ENCODE measurements around the gene BBS12.

Gene BBS12

GRCh38 chr4:122716825-122717448 is 15.6 kb upstream of the BBS12 start:
- DNase-seq = no peak

DNA sequence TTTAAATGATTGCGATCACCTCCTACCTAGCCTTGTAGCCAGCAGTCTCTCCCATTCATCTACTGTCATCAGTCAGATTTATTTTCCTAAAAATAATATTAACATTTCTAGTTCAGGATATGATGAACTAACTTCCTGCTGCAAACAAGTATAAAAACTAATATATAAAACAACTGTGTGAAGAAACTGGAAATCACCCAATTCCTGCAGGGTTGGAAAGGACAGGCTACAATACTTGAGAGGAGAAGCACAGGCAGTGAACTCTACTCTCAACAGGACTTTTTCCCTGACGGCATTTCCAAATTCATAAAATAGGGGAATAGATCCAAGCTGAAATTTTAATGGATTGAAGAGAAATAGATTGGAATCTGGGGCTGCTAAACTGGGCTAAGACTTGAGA is 14.2 kb upstream of the BBS12 start:
- DNase-seq = no peak

DNA sequence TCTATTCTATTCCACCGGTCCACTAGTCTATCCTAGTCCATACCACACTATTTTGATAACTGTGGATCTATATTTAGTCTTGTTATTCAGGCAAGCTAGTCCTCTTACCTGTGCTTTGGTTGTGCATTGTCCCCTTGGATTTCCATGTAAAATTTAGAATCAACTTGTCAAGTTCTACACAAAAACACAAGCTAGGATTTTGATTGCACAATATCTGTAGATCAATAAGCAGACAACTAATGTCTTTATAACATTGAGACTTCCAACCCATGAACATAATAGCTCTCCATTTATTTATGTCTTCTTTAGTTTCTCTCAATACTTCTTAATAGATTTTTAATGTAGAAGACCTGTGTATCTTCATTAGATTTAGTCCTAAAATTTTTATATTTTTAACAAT is 10.2 kb upstream of the BBS12 start:
- DNase-seq = no peak

- no peak for DNase-seq
These were observed 3.6 kb upstream of the BBS12 start for GRCh38 chr4:122728856-122729255.

- DNase-seq = no peak
These were observed 828 bp upstream of the BBS12 start for GRCh38 chr4:122731676-122732075.

GRCh38 chr4:122733787-122734120 is 1.2 kb downstream of the BBS12 start:
- no peak for DNase-seq

DNA sequence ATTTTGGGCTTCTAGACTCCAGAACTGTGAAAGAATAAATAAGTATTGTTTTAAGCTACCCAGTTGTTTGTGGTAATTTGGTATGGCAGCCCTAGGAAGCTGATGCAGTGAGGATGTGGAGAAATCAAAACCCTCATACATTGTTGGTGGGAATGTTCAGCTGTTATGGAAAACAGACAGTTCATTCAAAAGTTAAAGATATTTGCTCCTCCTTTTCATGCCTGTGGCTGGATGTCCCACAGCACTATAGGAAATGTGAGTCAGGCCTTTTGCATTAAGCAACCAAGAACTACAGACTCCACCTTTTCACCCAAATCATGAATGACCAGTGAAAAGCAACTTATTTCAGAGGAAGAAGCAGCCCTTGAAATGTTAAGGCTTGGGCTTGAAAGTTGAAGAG is 6.7 kb downstream of the BBS12 start:
- DNase-seq = no peak

DNA sequence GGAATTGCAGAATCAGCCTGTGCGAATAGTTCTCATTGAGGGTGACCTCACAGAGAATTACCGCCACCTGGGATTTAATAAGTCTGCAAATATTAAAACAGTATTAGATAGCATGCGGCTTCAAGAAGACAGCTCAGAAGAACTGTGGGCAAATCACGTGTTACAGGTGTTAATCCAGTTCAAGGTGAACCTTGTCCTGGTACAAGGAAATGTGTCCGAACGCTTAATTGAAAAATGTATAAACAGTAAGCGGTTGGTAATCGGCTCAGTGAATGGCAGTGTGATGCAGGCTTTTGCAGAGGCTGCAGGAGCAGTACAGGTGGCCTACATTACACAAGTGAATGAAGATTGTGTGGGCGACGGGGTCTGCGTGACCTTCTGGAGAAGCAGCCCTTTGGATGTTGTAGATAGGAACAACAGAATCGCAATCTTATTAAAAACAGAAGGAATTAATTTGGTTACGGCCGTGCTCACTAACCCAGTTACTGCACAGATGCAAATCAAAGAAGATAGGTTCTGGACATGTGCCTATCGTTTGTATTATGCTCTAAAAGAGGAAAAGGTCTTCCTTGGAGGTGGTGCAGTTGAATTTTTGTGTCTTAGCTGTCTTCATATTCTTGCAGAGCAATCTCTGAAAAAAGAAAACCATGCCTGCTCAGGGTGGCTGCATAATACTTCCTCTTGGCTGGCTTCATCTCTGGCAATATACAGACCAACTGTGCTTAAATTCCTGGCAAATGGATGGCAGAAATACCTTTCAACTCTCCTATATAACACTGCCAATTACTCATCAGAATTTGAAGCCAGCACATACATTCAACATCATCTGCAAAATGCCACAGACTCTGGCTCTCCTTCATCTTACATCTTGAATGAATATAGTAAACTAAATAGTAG is 10.7 kb downstream of the BBS12 start:
- no peak for DNase-seq

GRCh38 chr4:122744229-122744628 is 11.7 kb downstream of the BBS12 start:
- no peak for DNase-seq

DNA sequence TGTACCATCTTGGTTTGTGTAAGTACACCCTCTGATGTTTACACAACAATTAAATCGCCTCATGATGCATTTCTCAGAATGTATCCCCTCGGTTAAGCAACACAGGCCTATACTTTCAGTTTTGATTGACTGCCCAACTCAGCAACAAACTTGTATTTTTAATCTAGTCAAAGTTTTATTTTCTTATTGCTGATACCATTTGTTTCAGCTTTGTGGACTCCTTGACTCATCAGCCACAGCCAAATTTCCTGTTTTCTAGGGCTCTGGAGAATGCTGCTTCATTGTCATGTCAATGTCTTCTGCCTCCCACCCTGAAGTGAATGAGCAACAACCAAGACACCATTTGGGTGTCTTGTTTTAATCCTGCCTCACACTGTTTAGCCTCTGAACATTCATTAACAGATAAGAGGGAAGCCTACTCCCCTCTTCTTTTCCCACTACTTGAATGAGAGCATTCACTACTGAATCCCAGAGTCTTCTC is 14.0 kb downstream of the BBS12 start:
- no peak for DNase-seq

GRCh38 chr4:122747068-122747467 is 14.6 kb downstream of the BBS12 start:
- no peak for DNase-seq

- DNase-seq = no peak
These were observed 15.4 kb downstream of the BBS12 start for GRCh38 chr4:122747883-122748282.

- DNase-seq = no peak
These were observed 17.4 kb downstream of the BBS12 start for GRCh38 chr4:122749704-122750454.

GRCh38 chr4:122755675-122756074 is 23.2 kb downstream of the BBS12 start:
- DNase-seq = no peak

- no peak for DNase-seq
These were observed 25.5 kb downstream of the BBS12 start for GRCh38 chr4:122758033-122758432.

- no peak for DNase-seq
These were observed 27.3 kb downstream of the BBS12 start for GRCh38 chr4:122759639-122760310.

DNA sequence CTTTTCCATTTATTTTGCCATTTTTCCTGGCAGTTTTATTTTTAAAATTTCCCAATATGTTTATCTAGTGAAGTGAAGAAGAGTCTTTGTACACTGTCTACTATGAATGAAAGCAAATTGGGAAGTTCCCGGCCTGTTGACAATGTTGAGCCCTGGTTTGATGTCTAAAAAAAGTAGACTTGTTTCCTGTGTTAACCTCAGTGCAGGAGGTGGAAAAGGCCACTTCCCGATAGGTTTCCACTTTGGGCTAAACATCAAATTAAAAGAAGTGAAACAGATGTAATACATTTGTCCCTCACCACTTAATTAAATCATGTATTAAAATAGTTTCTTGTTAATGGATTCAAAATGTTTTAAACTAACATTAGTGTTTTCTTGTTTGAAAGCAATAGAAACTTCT is 30.0 kb downstream of the BBS12 start:
- no peak for DNase-seq

- DNase-seq = no peak
These were observed 30.6 kb downstream of the BBS12 start for GRCh38 chr4:122762966-122763716.

GRCh38 chr4:122764071-122764820 is 31.7 kb downstream of the BBS12 start:
- no peak for DNase-seq

- DNase-seq = no peak
These were observed 32.3 kb downstream of the BBS12 start for GRCh38 chr4:122764821-122765215.

DNA sequence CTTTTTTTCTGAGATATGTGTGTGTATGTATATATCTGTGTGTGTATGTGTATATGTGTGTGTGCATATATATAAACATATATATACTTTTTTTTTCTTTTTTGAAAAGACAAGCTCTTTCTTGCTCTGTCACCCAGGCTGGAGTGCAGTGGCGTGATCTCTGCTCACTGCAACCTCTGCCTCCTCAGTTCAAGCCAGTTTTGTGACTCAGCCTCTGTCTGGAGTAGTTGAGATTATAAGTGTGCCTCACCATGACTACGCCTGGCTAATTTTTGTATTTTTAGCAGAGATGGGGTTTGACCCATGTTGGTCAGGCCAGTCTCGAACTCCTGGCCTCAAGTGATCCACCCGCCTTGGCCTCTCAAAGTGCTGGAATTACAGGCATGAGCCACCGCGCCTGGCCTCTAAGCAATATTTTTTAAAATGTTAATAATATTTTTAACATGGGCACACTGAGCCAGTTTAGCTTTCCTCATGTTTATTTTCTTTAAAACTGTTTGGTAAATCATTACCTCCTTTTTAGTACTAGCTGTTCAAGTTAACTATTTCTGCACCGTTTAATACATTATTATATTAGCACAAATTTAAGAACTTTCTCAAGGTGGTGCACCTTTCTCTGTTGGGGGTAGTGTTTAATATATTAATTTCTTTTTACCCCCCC is 33.3 kb downstream of the BBS12 start:
- no peak for DNase-seq

Data from NCI-H2171 (cell line).